Mucosa of descending colon (tissue), 3 donors: ENCODE data around the gene CRADD. TPM values are rescaled to one million over a fixed set of nuclear protein-coding genes. Genes with fewer than 3 reads are reported as not detected.

ENCODE experiments used
- ATAC-seq: fragments of 200-7000 bp; cut with Tn5 transposase; one replicate; pipeline ENCODE4 v1.9.1; 2020; ENCODE audit warnings: mild to moderate bottlenecking, moderate library complexity
- DNase-seq, 3 donors: peaks; one replicate each; pipeline ENCODE4 v3.0.0-alpha.2; 2020
- H3K36me3 ChIP-seq: fragments of 200-600 bp; one replicate; pipeline ENCODE4 v1.8.0; 2021; ENCODE audit warnings: low read depth, mild to moderate bottlenecking
- H3K4me1 ChIP-seq: fragments of 200-600 bp; one replicate; pipeline ENCODE4 v1.8.0; 2021; ENCODE audit warnings: low read depth, mild to moderate bottlenecking
- H3K4me3 ChIP-seq: fragments of 200-600 bp; one replicate; pipeline ENCODE4 v1.8.0; 2021; ENCODE audit warnings: mild to moderate bottlenecking
- H3K9me3 ChIP-seq: fragments of 200-600 bp; one replicate; pipeline ENCODE4 v1.8.0; 2021; ENCODE audit warnings: mild to moderate bottlenecking
- intact Hi-C, 2 donors: fragments of 100-400 bp; cut with DNase I in 1 of 2; cut with micrococcal nuclease in 1 of 2; formaldehyde crosslinking; loops; one replicate each; pipeline versions ENCODE4 v1.11.0 to v1.11.1; 2022; cut with DNase I, micrococcal nuclease
- total RNA-seq, 3 donors: library from RNA; stranded (reverse); fragmentation: NEBNext Ultra II Directional in 2 of 3; extraction: Animal tissue kit (Norgen Biotek cat#: 25700) in 2 of 3; gene quantifications; one replicate each; pipeline versions ENCODE4 v1.2.1 to v1.2.4, GENCODE V29; 2021 to 2023
- TF ChIP-seq, protein P1 (sequence below): fragments of 200-600 bp; IDR thresholded peaks from one replicate; pipeline ENCODE4 v1.8.0; 2022; ENCODE audit warnings: antibody characterized with exemption, mild to moderate bottlenecking
- donor health status: DM: no; HTN: no; CAD: no; lungs with moderate emphysema.
- donor health status: DM: no; HTN: no; CAD: no.
- donor health status: DM: no; HTN: yes; CAD: no.

The CRADD gene
- total RNA-seq, 3 donors from 2014 or later: 18.4 to 27.9 (median 22.7) TPM

DNA sequence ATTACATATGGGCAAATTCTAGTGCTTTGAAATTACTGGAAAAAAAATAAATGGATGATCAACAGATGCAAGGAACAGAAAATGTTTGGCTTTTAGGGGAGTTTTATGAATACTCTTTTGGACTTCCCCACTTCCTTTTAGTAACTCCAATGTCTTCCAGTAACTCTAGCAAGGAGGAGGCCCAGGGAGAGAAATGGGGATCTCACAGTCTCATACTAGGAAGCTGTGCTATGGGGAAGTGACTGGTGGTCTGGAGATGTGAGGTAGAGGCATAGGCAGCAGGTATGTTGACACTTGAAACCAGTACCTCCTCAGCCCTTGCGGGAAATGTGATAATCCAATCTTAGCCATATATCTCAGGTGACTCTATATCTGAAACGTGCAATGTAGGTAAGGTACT lies 68.1 kb downstream of the CRADD start:
- intact Hi-C loops: loop anchor here in 1 of 2 donors (10.0 kb wide), 1 partner anchor 60 kb away; no protein-coding TSS in a partner anchor
- Histone ChIP-seq H3K36me3 (no peaks in the 10 kb centered on the region), H3K9me3 (no peaks in the 10 kb centered on the region), H3K4me3 (no peak overlapping the region), H3K4me1 (no peaks in the 10 kb centered on the region)
- TF ChIP-seq, protein P1, sequence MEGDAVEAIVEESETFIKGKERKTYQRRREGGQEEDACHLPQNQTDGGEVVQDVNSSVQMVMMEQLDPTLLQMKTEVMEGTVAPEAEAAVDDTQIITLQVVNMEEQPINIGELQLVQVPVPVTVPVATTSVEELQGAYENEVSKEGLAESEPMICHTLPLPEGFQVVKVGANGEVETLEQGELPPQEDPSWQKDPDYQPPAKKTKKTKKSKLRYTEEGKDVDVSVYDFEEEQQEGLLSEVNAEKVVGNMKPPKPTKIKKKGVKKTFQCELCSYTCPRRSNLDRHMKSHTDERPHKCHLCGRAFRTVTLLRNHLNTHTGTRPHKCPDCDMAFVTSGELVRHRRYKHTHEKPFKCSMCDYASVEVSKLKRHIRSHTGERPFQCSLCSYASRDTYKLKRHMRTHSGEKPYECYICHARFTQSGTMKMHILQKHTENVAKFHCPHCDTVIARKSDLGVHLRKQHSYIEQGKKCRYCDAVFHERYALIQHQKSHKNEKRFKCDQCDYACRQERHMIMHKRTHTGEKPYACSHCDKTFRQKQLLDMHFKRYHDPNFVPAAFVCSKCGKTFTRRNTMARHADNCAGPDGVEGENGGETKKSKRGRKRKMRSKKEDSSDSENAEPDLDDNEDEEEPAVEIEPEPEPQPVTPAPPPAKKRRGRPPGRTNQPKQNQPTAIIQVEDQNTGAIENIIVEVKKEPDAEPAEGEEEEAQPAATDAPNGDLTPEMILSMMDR: no peak
- ATAC-seq (no peak), DNase-seq (no peak)

DNA sequence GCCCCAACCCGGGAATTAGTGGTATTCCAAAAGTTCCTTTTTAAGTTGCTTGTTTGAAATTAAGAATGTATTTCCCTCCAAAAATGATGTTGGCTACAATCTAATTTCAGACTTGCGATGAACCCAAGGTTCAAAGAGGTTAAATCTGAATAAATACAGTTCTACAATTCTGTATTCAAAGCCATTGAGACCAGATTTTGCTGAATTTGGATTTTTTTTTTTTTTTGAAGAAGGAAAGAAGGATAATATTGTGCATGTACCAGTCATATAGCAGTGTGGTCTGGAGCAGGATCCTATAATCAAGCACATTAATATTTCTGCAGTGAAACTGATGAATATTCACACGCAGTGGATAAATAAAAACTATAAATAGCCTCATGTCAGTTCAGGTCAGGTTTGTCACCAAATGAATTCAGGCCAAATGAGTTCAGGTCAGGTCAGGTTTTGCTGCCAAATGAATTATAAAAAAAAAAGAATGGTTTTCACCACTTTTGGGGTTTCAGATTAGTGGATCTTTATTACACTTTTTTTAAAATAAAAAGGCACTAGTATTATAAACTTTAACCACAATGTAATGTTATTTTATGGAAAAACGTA lies 69.5 kb downstream of the CRADD start:
- Histone ChIP-seq H3K36me3 (no peaks in the 10 kb centered on the region), H3K4me3 (no peak overlapping the region), H3K4me1 (no peaks in the 10 kb centered on the region), H3K9me3 (no peaks in the 10 kb centered on the region)
- ATAC-seq (no peak), DNase-seq (no peak)
- TF ChIP-seq, protein P1: no peak
- intact Hi-C loops: loop anchor here in 1 of 2 donors (10.0 kb wide), 1 partner anchor 58 kb away; no protein-coding TSS in a partner anchor

DNA sequence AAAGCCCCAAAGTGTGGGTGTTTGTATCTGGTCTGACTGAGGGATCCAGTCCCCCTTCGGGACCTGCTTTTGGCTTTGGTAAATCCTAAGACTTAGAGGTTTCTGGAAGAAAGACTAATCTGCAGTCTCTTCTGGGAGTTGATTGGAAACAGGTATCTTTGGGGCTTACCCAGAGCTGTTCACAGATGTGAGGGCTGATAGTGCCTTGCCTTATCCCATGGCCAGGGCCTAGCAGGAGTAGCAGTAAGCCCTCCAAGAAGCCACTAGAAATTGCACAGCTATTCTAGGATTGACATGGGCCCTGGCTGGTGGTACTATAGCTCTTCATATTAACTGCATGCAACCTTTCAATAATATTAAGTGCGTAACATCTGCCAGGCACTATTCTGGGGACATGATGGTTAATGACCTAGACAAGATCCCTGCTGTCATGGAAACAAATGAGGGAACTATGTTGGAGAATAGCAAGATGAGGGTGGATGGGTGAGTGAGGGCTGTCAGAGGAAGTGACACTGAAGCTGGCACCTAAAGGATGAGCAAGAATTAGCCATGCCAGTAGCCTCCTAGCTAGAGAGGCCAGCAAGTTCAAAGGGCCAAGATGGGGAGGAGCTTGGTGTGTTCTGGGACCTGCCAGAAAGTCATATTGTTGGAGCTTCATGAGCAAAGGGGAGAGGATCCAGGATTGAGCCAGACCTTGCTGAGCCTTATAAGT lies 71.7 kb downstream of the CRADD start:
- Histone ChIP-seq H3K9me3 (peaks cover 11% of the 10 kb centered on the region), H3K36me3 (no peaks in the 10 kb centered on the region), H3K4me1 (no peaks in the 10 kb centered on the region), H3K4me3 (no peak overlapping the region)
- TF ChIP-seq, protein P1: no peak
- intact Hi-C loops: loop anchor here in 1 of 2 donors (10.0 kb wide), 1 partner anchor 56 kb away; no protein-coding TSS in a partner anchor
- ATAC-seq (no peak), DNase-seq (no peak)

DNA sequence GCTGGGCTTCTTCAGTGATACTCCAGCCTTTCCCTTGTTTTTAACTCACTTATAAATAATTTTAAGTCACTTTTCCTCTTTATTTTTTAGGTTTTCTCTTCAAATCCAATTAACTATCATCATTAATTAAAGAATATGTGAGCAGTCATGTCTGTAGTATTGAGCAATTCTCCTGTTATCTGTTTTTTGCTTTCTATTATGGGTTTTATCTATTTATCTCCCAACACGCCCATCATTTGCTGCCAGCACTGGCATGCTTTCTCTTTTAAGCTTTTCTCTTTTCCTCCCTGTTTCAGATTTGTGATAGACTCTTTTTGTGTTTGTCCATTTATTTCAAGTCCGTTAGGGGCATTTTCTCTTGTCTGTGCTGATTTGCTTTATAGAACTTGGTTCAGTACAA lies 72.3 kb downstream of the CRADD start:
- Histone ChIP-seq H3K36me3 (no peaks in the 10 kb centered on the region), H3K4me3 (no peak overlapping the region), H3K4me1 (no peaks in the 10 kb centered on the region), H3K9me3 (peaks cover 13% of the 10 kb centered on the region)
- TF ChIP-seq, protein P1: no peak
- ATAC-seq (no peak), DNase-seq (no peak)
- intact Hi-C loops: loop anchor here in 1 of 2 donors (10.0 kb wide), 1 partner anchor 55 kb away; no protein-coding TSS in a partner anchor

DNA sequence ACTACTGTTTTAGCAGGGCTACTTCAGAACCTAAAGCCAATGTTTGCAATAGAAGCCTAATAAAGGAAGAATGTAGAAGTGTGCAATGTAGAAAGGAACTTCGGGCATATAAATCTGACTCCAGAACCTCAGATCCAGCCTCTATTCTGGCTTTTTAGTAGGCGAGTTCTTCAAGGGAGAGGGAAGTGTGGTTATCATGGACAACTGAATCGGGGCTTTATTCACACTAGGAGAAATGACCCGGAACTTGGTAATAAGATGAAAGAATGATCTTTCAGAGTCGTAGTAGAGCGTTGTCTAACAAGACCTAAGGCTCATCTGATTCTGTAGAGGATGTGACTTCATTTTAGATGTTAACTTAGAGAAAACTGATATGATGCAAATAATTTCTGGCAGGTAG lies 72.9 kb downstream of the CRADD start:
- Histone ChIP-seq H3K4me3 (no peak overlapping the region), H3K9me3 (peaks cover 13% of the 10 kb centered on the region), H3K4me1 (no peaks in the 10 kb centered on the region), H3K36me3 (no peaks in the 10 kb centered on the region)
- TF ChIP-seq, protein P1: no peak
- DNase-seq (no peak), ATAC-seq (no peak)
- intact Hi-C loops: no loop called here
